Gastrocnemius medialis (tissue), 4 donors: ENCODE results near the gene RPS6KA2.

Experiments
- POLR2A ChIP-seq, 2 donors: fragments of 450-650 bp; IDR thresholded peaks; one replicate each; pipeline ENCODE4 v1.6.1; 2017; ENCODE audit warnings: antibody characterized with exemption in 2 of 2, mild to moderate bottlenecking in 2 of 2, moderate library complexity in 2 of 2
- TF ChIP-seq, protein P1 (sequence below), 5 experiments: fragments of 450-650 bp in 3 of 5; fragments of 200-600 bp in 2 of 5; sonication (generic) in 2 of 5; IDR thresholded peaks in 4 of 5; conservative IDR thresholded peaks in 1 of 5; 1 replicate in 4 of 5; 2 replicates in 1 of 5; pipeline ENCODE4 v1.5.1; 2016 to 2019; ENCODE audit warnings: antibody characterized with exemption in 5 of 5, mild to moderate bottlenecking in 3 of 5, moderate library complexity in 3 of 5

DNA sequence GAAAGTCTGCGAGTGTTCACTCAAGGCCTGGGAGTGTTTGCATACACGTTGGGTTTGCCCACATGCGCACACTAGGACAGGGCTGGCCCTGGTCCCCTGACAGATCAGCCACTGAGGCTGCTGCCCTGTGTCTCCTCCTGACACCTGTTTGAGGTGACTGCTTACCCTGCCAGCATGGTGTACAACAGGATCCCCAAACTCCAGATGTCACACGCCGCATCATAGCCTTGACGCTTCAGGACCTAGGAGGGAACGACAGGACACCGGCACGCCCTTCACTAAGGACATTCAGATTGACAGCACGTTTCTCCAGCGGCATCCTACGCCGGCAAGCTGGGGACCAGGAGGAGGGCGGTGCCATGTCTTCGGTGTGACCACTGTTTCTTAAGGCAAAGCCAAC, 207.3 kb downstream of the RPS6KA2 start:
- TF ChIP-seq, protein P1, sequence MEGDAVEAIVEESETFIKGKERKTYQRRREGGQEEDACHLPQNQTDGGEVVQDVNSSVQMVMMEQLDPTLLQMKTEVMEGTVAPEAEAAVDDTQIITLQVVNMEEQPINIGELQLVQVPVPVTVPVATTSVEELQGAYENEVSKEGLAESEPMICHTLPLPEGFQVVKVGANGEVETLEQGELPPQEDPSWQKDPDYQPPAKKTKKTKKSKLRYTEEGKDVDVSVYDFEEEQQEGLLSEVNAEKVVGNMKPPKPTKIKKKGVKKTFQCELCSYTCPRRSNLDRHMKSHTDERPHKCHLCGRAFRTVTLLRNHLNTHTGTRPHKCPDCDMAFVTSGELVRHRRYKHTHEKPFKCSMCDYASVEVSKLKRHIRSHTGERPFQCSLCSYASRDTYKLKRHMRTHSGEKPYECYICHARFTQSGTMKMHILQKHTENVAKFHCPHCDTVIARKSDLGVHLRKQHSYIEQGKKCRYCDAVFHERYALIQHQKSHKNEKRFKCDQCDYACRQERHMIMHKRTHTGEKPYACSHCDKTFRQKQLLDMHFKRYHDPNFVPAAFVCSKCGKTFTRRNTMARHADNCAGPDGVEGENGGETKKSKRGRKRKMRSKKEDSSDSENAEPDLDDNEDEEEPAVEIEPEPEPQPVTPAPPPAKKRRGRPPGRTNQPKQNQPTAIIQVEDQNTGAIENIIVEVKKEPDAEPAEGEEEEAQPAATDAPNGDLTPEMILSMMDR (IDR thresholded peaks at IDR 0.05 in 4 of 5, conservative IDR thresholded peaks at IDR 0.05 in 1 of 5), result no peak
- no peak for TF ChIP-seq POLR2A (IDR thresholded peaks at IDR 0.05)
